Measurements from ENCODE around the gene USP19.
A peak's percentile ranks its signal among the peaks of the same experiment; 100 is the strongest.

Gene USP19

DNA sequence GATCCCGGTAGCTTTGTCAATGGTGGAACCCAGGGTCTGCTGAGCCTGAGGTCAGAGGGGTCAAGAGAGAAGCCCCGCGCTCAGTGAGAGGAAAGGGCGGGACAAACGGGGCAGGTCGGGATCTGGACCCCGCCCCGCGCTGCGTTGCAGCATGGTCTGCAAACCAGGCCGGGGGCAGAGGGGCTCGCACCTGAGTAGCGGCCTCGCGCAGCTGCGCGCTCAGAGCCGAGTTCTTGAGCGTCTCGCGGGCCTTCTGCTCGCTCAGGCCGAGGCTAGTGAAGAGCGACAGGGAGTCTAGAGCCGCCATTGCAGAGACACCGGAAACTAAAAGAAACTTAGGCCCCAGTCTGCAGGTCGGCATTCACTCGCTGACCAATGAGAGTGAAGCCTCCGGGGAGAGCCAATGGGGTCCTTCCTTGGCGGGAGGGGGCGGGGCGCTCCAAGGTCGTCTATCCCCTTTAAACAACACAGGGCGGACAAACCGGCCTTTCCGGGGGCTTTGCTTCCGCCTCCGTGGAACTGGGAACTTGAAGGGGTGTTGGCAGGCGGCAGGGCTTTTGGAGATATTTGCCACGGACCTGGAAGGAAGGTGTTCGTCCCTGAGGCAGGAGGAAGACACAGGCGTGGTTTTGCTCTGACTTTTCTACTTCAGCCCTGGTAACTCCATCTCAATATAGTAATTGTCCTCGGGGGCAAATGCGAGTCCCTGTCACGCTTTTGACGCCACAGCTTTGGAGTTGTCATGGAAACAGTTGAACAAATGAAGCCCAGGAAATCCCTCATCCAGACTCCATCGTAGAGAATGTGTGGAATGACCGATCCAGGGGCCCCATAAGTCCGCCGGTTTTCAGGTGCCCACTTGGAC is 16.0 kb downstream of the USP19 start, which contains the start of gene QARS1:
QARS1 (minus strand) TSS at position 331 of the 865 bp plus-strand sequence; CDS start at position 307, 24 bp downstream.
- DNase-seq (ENCODE audit: low read depth in 2 of 3, low spot score in 1 of 3): peak; percentile 76 to 83 (median 78)

DNA sequence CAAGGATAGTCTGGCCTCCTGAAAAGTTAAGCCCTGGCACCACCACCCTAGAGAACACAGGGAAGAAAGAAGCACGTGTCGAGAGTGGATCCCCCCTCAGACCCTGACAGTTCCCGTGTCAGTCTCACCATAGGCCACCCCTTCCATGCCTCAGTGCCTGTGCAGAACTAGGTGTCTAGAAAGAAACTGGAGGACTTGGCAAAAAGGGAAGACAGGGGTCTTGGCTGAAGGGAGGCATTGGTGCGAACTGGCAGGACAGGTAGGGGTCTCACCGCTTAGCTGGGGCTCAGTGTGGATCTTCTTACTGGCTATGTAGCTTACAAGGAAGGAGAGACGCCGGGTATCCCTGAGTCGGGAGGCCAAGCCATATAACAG is 16.6 kb downstream of the USP19 start:
- DNase-seq (ENCODE audit: low read depth in 2 of 3, low spot score in 1 of 3): no peak

DNA sequence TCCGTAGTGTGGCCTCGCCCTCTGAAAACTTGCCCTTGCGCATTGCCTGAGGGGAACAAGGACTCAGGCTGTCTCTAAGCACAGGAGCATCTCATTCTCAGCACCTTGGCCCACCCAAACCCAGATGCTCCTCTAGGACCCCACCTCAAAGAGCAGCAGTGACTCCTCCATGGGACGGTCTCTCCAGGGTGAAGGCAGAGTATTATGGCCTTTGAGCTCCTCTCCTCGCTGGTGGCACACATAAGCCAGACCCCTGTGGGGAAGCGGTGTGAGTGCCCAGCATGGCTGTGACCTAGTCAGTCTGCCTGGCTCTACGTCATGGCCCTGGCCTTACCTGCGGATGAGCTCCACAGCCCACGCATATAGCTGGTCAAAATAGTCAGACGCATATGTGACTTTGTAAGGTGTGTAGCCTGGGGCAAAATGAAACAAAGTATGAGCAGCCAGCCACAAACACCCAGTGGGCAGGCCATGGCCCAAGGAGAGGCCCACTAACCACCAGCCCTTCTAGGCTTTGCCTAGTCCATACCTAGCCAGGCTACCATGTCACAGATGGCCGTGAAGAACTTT is 20.5 kb downstream of the USP19 start:
- no peak for DNase-seq (ENCODE audit: low read depth in 2 of 3, low spot score in 1 of 3)

DNA sequence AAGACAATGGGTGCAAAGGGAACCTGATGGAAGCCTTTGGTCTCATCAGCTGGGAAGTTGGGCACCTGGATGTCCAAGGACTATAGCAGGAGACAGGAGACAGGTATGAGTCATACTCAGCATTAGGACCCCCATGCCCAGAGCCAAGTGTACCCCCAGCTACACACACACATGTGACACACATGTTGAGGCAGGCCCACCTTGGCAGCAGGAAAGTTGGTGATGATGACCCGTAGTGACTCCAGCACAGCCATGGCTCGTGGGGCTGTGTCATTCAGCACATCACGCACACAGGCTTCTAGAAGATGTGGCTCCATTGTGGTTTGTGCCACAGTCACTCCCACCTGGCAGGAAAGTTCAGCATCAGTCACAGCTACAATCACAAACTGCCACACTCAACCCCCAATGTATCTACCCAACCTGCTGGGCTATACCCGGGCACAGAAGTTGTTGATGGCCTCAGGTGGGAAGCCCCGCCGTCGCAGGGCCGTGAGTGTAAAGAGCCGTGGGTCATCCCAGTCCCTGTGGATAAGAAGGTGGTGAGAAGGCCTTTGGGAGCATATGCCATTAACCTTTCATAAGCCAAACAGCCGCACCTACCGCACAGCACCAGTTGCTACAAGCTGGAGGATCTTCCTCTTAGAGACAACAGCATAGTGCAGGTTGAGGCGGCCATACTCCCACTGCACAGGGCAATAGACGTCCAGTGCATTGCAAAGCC is 21.6 kb downstream of the USP19 start:
- no peak for DNase-seq (ENCODE audit: low read depth in 2 of 3, low spot score in 1 of 3)

DNA sequence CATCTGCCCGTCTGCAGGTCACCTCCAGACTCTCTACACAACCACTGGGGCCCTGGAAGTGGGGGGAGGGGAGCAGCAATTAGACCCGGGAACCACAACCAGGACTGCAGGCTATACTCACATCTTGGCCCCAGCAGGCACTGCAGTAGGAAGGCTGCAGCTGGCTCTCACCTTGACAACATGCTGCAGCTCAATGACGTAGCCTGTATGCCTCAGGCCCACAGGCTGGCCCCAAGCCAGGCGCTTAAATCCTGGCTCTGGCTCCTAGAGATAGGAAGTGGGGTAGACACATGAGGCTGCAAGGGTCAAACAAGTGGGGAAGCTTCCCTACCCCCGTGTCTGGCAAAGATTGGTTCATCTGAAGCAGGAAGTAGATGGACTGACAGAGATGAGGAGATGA is 22.2 kb downstream of the USP19 start:
- no peak for DNase-seq (ENCODE audit: low read depth in 2 of 3, low spot score in 1 of 3)

DNA sequence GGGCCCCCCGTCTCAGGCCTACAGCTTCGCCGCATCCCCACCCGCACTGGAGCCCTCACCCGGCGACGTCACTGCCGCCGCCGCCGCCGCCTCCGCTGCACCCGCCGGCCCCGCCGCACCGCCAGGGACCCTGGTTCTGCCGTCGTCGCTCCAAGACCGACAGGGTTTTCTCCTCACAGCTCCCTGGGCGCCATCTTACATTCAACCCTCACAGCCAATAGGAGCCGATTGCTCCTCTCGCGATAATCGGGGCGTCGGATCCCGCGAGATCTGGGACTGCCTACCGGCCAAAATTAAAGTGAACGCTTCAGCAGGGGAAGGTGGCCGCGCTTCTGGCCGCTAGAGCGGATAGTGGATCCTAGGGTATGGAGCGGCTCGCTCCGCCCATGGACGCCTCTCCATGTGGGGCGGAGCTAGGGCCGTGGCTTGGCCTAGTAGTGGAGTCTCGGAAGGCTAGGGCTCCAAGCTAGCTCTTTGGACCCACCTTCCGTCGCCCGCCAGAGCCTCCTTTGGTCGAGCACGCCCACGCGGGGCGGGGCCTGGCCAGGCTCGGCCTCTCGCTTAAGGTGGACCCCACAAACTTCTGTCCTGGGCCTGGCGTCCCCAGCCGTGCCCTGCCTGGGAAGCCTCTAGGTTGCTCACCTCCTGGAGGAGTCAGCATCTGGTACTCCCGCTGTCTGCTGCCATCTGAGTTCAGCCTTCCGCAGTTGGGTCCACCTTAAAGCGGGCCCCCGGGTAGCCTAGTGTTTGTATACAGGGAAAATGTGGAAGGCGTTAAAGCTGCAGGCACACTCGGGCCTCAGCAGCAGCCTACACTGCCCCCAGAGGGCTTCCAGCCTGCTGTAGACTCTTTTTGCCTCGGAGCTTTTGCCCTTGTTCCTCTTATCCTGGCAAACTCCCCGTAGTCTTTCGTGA is 26.5 kb downstream of the USP19 start, which contains the start of gene QRICH1:
QRICH1 (minus strand) TSS at position 219 of the 915 bp plus-strand sequence. CDS start 17,054 bp downstream, outside the sequence.
- peak; percentile 95 to 98 (median 95) for DNase-seq (ENCODE audit: low read depth in 2 of 3, low spot score in 1 of 3)

DNA sequence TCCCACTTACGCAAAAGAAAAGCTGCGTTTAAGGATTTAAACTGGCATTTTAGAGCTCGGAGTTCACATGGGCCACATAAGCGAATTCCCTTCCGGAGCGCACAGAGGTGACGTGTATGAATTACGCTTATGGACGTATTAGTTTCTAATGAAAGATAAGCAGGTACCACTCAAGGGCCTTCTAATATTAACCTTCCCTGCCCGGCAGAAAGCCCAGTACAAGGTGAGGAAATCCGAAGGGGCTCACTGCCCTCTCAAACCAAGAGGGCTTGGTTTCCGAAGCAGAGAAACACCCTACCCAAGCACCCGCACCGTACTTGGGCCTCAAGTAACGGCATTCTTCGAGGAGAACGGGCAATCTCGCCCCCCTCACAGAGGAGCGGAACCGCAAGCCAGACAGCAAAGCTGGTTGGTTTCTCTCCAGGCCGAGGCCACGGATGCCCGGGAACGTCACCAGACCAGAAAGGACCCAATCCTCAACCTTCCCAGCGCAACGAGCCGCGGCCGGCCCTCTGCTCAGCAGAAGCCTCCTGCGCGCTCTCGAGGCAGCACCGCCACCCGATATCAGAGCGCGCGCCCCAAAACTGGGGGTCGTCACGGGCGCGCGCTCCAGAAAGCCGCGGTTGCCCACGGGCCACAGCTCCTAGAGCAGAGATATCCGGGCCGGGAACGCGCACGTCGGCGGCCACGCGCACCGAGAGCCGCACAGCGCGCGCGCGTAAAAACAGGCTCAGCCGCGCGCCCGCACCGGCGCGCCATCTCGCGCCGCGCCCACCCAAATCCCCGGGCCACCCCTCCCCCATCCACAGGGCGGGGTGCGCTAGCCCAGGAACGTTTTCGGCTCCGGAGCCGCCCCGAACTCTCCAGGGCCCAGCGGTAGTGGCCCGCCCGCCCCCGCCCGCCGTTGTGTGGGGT is 27.4 kb downstream of the USP19 start:
- peak; percentile 67 to 76 (median 73) for DNase-seq (ENCODE audit: low read depth in 2 of 3, low spot score in 1 of 3)

DNA sequence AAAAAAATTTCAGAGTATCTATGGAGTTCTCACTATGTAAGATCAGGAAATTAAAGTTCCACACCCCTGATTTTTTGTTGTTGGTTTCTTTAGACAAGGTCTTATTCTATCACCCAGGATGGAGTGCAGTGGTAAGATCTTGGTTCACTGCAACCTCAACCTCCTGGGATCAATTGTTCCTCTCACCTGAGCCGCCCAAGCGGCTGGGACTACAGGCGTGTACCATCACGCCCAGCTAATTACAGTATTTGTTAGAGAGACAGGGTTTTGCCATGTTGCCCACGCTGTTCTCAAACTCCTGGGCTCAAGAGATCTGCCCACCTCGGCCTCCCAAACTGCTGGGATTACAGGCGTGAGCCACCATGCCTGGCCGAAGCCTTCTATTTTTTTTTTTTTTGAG is 39.2 kb downstream of the USP19 start:
- no peak for DNase-seq (ENCODE audit: low read depth in 2 of 3, low spot score in 1 of 3)

DNA sequence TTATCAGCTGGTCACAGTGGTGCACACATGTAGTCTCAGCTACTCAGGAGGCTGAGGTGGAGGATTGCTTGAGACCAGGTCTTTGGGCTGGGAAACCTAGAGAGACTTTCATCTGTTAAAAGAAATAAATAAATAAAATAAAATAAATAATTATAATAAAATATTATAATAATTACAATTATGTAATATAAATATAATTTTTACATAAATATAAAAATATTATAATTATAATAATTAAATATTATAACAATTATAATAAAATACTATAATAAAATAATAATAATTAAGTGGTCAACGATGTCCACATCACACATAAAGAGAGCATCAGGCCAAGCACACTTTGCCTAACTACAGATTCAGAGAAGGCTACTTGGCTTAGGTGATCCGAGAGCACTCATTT is 41.4 kb downstream of the USP19 start:
- no peak for DNase-seq (ENCODE audit: low read depth in 2 of 3, low spot score in 1 of 3)

DNA sequence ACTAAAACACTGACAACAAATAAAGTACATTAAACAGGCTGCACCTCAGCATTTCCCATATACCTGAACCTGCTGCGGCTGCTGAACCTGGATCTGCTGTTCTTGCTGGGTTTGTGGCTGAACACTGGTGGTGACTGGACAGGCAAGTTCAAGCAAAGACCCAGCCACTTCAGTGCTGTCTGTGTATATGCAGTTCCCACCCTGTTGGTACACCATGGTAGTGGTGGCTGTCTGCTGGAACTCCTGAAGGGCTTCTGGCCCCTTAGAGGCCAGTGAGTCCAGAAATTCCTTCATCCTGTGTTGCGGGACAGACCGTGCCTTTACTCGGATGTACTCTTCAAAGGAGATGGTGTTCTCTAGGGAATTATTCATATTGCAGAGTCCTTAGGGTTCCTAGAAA is 44.0 kb downstream of the USP19 start:
- DNase-seq (ENCODE audit: low read depth in 2 of 3, low spot score in 1 of 3): no peak

DNA sequence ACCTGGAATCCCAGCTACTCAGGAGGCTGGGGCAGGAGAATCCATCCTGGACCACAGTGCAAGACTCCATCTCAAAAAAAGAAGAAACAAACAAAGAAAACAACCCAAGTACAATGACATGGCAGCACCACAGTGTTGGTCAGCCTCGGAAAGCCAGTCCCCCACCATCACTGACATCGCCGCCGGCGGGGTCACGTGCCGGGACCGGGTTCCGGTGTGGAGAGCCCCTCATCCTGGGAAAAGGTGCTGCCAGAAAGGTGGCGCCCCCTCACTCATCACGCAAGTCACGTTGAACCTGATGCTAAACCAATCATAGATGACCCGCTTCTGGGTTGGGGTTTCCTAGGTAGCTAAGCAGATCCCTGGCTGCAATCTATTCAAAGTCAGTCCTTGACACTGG is 44.5 kb downstream of the USP19 start:
- DNase-seq (ENCODE audit: low read depth in 2 of 3, low spot score in 1 of 3): no peak
